Ovary (tissue), 9 donors: ENCODE measurements around the gene VPS26C. TPM values are rescaled to one million over a fixed set of nuclear protein-coding genes. Genes with fewer than 3 reads are reported as not detected.

Experiments
- DNase-seq, 5 donors: peaks; one replicate each; pipeline ENCODE4 v3.0.0-alpha.2; 2019 to 2020
- H3K27ac ChIP-seq, 2 donors: fragments of 200-600 bp; one replicate each; pipeline versions ENCODE4 v1.5.1 to v1.8.0; 2019 to 2022
- H3K27me3 ChIP-seq: fragments of 200-600 bp; one replicate; pipeline ENCODE4 v1.8.0; 2022
- H3K36me3 ChIP-seq: fragments of 200-600 bp; sonication (generic); one replicate; pipeline ENCODE4 v1.5.1; 2019
- H3K4me1 ChIP-seq: one replicate; pipeline ENCODE4 v1.8.1; 2013; ENCODE audit warnings: mild to moderate bottlenecking, moderate library complexity; ENCODE audit not compliant: insufficient read depth
- H3K4me3 ChIP-seq: fragments of 200-600 bp; sonication (generic); one replicate; pipeline ENCODE4 v1.5.1; 2017
- H3K9me3 ChIP-seq, 2 donors: fragments of 200-600 bp in 1 of 2; sonication (generic) in 1 of 2; one replicate each; pipeline versions ENCODE4 v1.5.1 to v1.8.1; 2013 to 2019; ENCODE audit warnings: mild to moderate bottlenecking in 1 of 2, moderate library complexity in 1 of 2
- CTCF ChIP-seq, 3 donors: fragments of 450-650 bp in 2 of 3; fragments of 200-600 bp in 1 of 3; IDR thresholded peaks; one replicate each; pipeline versions ENCODE4 v1.5.1 to v1.8.0; 2016 to 2022; ENCODE audit warnings: antibody characterized with exemption in 3 of 3, mild to moderate bottlenecking in 1 of 3
- EP300 ChIP-seq: sonication (generic); formaldehyde crosslinking; IDR thresholded peaks from one replicate; pipeline ENCODE4 v1.6.1; 2017; ENCODE audit warnings: antibody characterized with exemption
- POLR2A ChIP-seq: fragments of 450-650 bp; IDR thresholded peaks from one replicate; pipeline ENCODE4 v1.6.1; 2017; ENCODE audit warnings: antibody characterized with exemption, mild to moderate bottlenecking, moderate library complexity
- WGBS, 3 donors: extraction: QIAGEN DNeasy Blood & Tissue Kit in 1 of 3; methylation state at CpG; one replicate each; pipeline versions ENCODE4 v1.1.5 to v1.1.7; 2013 to 2017; 5-methylcytosine and 5-hydroxymethylcytosine counted together
- intact Hi-C, 4 donors: fragments of 100-400 bp; cut with DNase I; formaldehyde crosslinking; loops; one replicate each; pipeline versions ENCODE4 v1.11.0 to v1.15.1; 2022 to 2023
- polyA plus RNA-seq, 2 donors: library from polyadenylated mRNA; stranded (reverse); fragments of 200-250 nt in 1 of 2; fragments of 350-450 nt in 1 of 2; fragmentation: Illumina TruSeq in 1 of 2; extraction: RNeasy Lipid Tissue Mini Kit (QIAGEN cat#74804) in 1 of 2; gene quantifications; one replicate each; pipeline ENCODE4 v1.2.3, GENCODE V29; 2013 to 2014
- total RNA-seq, 7 donors: library from RNA; depleted of rRNA in 2 of 7; stranded (reverse); fragments of >200 nt in 2 of 7; fragmentation: NEBNext Ultra II Directional in 3 of 7; extraction: Animal tissue kit (Norgen Biotek cat#: 25700) in 3 of 7; gene quantifications; one replicate each; pipeline versions ENCODE4 v1.1.0 to v1.2.4, GENCODE V29; 2016 to 2023
- donor health status: DM: no; HTN: no; CAD: no; lungs with moderate emphysema.
- donor health status: DM: no; HTN: no; CAD: no.
- donor health status: Bipolar disorder and iron deficiency.
- donor health status: DM: yes; HTN: yes; CAD: no.
- donor health status: DM: no; HTN: no; CAD: no.
- donor health status: DM: yes; HTN: yes; CAD: no.

Gene VPS26C
- total and polyA plus RNA-seq, 9 donors = 16.3 to 47.7 (median 33.9) TPM

- Histone ChIP-seq H3K27me3 (no peaks in the 10 kb centered on the region), H3K9me3 (no peaks in the 10 kb centered on the region), H3K4me3 (no peak overlapping the region), H3K4me1 (no peaks in the 10 kb centered on the region), H3K27ac (no peak overlapping the region), H3K36me3 (no peaks in the 10 kb centered on the region)
- intact Hi-C loops = no loop called here
- no peak for TF ChIP-seq POLR2A
- no peak for TF ChIP-seq EP300
- TF ChIP-seq CTCF (IDR thresholded peaks at IDR 0.05) = no peak
- WGBS, 3 donors = 93 to 97% (median 94%) methylated on average over 37 to 38 of the region's 38 CpGs
- no peak for DNase-seq
Measured at GRCh38 chr21:37227071-37228002, 39.8 kb downstream of the VPS26C start.

GRCh38 chr21:37226041-37226920 lies 40.9 kb downstream of the VPS26C start:
- no peaks in the 10 kb centered on the region for H3K9me3 ChIP-seq
- WGBS, 3 donors = 91 to 94% (median 92%) methylated on average over 18 of the region's 18 CpGs
- H3K27me3 ChIP-seq = no peaks in the 10 kb centered on the region
- intact Hi-C loops = no loop called here
- no peak overlapping the region for H3K27ac ChIP-seq
- no peak for TF ChIP-seq CTCF (IDR thresholded peaks at IDR 0.05)
- TF ChIP-seq POLR2A = no peak
- no peak for TF ChIP-seq EP300
- H3K4me3 ChIP-seq = no peak overlapping the region
- DNase-seq = no peak
- no peaks in the 10 kb centered on the region for H3K36me3 ChIP-seq
- H3K4me1 ChIP-seq = no peaks in the 10 kb centered on the region

- intact Hi-C loops = no loop called here
- H3K4me3 ChIP-seq = no peak overlapping the region
- no peak for DNase-seq
- no peaks in the 10 kb centered on the region for H3K36me3 ChIP-seq
- no peak overlapping the region for H3K27ac ChIP-seq
- no peaks in the 10 kb centered on the region for H3K27me3 ChIP-seq
- 82 to 85% (median 83%) methylated on average over 21 of the region's 21 CpGs for WGBS, 3 donors
- H3K9me3 ChIP-seq = no peaks in the 10 kb centered on the region
- TF ChIP-seq EP300 (no peak), CTCF (IDR thresholded peaks at IDR 0.05) (no peak), POLR2A (no peak)
- H3K4me1 ChIP-seq = no peaks in the 10 kb centered on the region
Measured at GRCh38 chr21:37224861-37225839, 42.0 kb downstream of the VPS26C start.
